Parathyroid adenoma (tissue), 2 donors: ENCODE data around the gene LPIN1.
A peak's percentile ranks its signal among the peaks of the same experiment; 100 is the strongest.

ENCODE experiments used
- H2AFZ ChIP-seq: fragments of 300-600 bp; sonication (generic); one replicate; pipeline ENCODE4 v1.7.0; 2017; ENCODE audit warnings: antibody characterized with exemption, mild to moderate bottlenecking
- H3K27ac ChIP-seq: fragments of 300-600 bp; sonication (generic); one replicate; pipeline ENCODE4 v1.7.0; 2017
- H3K27me3 ChIP-seq: fragments of 300-600 bp; sonication (generic); one replicate; pipeline ENCODE4 v1.7.0; 2017; ENCODE audit warnings: low read length; ENCODE audit not compliant: control insufficient read depth, insufficient read depth
- H3K36me3 ChIP-seq: fragments of 300-600 bp; sonication (generic); one replicate; pipeline ENCODE4 v1.7.0; 2017; ENCODE audit warnings: low read length; ENCODE audit not compliant: control insufficient read depth, insufficient read depth
- H3K4me1 ChIP-seq: fragments of 300-600 bp; sonication (generic); one replicate; pipeline ENCODE4 v1.7.0; 2017; ENCODE audit warnings: control low read depth
- H3K4me2 ChIP-seq: fragments of 300-600 bp; sonication (generic); one replicate; pipeline ENCODE4 v1.7.0; 2017; ENCODE audit warnings: low read length
- H3K4me3 ChIP-seq: fragments of 300-600 bp; sonication (generic); one replicate; pipeline ENCODE4 v1.7.0; 2017; ENCODE audit warnings: low read depth, low read length
- H3K79me2 ChIP-seq: fragments of 300-600 bp; sonication (generic); one replicate; pipeline ENCODE4 v1.7.0; 2017; ENCODE audit warnings: control low read depth
- H3K9ac ChIP-seq: fragments of 300-600 bp; sonication (generic); one replicate; pipeline ENCODE4 v1.7.0; 2017; ENCODE audit warnings: mild to moderate bottlenecking
- H3K9me3 ChIP-seq: fragments of 300-600 bp; sonication (generic); one replicate; pipeline ENCODE4 v1.7.0; 2017; ENCODE audit warnings: low read length; ENCODE audit not compliant: control insufficient read depth
- TF ChIP-seq, protein P1 (sequence below): fragments of 300-600 bp; sonication (generic); IDR thresholded peaks from one replicate; pipeline ENCODE4 v1.7.0; 2017; ENCODE audit warnings: antibody characterized with exemption, mild to moderate bottlenecking
- donor health status: primary hyperparathyroidism.

Gene LPIN1

GRCh38 chr2:11870064-11870463 is 123.6 kb downstream of the LPIN1 start:
- Histone ChIP-seq H3K9me3 (no peaks in the 10 kb centered on the region), H3K27me3 (no peaks in the 10 kb centered on the region), H3K79me2 (no peaks in the 10 kb centered on the region), H2AFZ (peak overlapping the region; percentile 27), H3K4me3 (no peak overlapping the region), H3K4me1 (peaks cover 9% of the 10 kb centered on the region), H3K9ac (no peak overlapping the region), H3K36me3 (no peaks in the 10 kb centered on the region), H3K4me2 (no peak overlapping the region), H3K27ac (no peak overlapping the region)
- TF ChIP-seq, protein P1, sequence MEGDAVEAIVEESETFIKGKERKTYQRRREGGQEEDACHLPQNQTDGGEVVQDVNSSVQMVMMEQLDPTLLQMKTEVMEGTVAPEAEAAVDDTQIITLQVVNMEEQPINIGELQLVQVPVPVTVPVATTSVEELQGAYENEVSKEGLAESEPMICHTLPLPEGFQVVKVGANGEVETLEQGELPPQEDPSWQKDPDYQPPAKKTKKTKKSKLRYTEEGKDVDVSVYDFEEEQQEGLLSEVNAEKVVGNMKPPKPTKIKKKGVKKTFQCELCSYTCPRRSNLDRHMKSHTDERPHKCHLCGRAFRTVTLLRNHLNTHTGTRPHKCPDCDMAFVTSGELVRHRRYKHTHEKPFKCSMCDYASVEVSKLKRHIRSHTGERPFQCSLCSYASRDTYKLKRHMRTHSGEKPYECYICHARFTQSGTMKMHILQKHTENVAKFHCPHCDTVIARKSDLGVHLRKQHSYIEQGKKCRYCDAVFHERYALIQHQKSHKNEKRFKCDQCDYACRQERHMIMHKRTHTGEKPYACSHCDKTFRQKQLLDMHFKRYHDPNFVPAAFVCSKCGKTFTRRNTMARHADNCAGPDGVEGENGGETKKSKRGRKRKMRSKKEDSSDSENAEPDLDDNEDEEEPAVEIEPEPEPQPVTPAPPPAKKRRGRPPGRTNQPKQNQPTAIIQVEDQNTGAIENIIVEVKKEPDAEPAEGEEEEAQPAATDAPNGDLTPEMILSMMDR = no peak

GRCh38 chr2:11870584-11870983 is 124.2 kb downstream of the LPIN1 start:
- H3K9me3 ChIP-seq = no peaks in the 10 kb centered on the region
- H3K9ac ChIP-seq = no peak overlapping the region
- no peak overlapping the region for H3K27ac ChIP-seq
- no peak overlapping the region for H3K4me3 ChIP-seq
- TF ChIP-seq, protein P1 = no peak
- no peak overlapping the region for H2AFZ ChIP-seq
- H3K79me2 ChIP-seq = no peaks in the 10 kb centered on the region
- H3K27me3 ChIP-seq = no peaks in the 10 kb centered on the region
- no peaks in the 10 kb centered on the region for H3K36me3 ChIP-seq
- H3K4me2 ChIP-seq = no peak overlapping the region
- H3K4me1 ChIP-seq = peaks cover 14% of the 10 kb centered on the region

DNA sequence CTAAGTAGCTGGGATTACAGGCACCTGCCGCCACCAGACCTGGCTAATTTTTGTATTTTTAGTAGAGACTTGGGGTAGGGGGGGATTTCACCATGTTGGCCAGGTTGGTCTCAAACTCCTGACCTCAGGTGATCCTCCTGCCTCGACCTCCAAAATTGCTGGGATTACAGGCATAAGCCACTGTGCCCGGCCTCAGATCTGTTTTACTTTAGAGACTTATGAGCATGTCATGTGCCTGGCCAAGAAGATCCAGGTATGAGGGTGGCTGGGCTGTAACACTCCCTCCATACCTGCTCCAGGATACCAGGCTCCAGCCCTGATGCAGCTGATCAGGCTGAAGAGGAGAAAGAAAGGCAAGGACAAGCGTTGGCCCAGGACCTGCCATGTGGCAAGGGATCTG is 125.0 kb downstream of the LPIN1 start:
- H3K4me1 ChIP-seq = peaks cover 22% of the 10 kb centered on the region
- no peaks in the 10 kb centered on the region for H3K27me3 ChIP-seq
- no peaks in the 10 kb centered on the region for H3K79me2 ChIP-seq
- TF ChIP-seq, protein P1 = no peak
- H3K4me3 ChIP-seq = no peak overlapping the region
- no peaks in the 10 kb centered on the region for H3K9me3 ChIP-seq
- no peak overlapping the region for H3K4me2 ChIP-seq
- no peak overlapping the region for H3K27ac ChIP-seq
- H3K36me3 ChIP-seq = no peaks in the 10 kb centered on the region
- H3K9ac ChIP-seq = no peak overlapping the region
- H2AFZ ChIP-seq = no peak overlapping the region

DNA sequence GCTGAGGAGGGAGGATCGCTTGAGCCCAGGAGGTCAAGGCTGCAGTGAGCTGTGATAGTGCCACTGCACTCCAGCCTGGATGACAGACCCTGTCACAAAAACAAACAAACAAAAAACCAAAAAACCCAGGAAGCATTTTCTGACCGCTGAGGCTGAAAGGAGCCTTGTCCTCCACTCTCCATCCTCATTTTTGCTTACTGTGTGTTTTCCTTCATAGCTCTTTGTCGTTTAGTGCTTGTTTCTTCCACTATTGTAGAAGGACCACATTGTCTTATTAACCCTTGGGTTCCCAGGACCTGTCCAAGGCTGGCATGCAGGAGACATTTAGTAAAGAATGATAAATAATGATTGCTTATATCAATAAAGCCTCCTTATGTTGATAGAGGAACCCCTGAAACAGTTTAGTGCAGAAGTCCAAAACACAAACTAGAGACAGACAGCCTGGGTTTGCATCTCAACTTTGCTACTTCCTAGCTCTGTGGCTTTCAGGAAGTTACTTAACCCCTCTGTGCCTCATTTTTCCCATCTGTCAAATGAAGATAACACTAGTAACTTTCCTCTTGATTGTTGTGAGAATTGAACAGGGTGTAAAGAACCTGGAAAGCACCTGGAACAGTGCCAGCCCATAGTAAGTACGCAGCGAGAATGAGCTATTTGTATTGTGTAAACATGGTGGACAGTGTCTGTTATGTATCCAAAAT is 126.0 kb downstream of the LPIN1 start:
- no peak overlapping the region for H3K4me3 ChIP-seq
- no peaks in the 10 kb centered on the region for H3K79me2 ChIP-seq
- no peak overlapping the region for H3K27ac ChIP-seq
- no peak overlapping the region for H3K4me2 ChIP-seq
- no peak overlapping the region for H3K9ac ChIP-seq
- H2AFZ ChIP-seq = no peak overlapping the region
- TF ChIP-seq, protein P1 = no peak
- H3K4me1 ChIP-seq = peaks cover 30% of the 10 kb centered on the region
- no peaks in the 10 kb centered on the region for H3K9me3 ChIP-seq
- H3K36me3 ChIP-seq = no peaks in the 10 kb centered on the region
- no peaks in the 10 kb centered on the region for H3K27me3 ChIP-seq

DNA sequence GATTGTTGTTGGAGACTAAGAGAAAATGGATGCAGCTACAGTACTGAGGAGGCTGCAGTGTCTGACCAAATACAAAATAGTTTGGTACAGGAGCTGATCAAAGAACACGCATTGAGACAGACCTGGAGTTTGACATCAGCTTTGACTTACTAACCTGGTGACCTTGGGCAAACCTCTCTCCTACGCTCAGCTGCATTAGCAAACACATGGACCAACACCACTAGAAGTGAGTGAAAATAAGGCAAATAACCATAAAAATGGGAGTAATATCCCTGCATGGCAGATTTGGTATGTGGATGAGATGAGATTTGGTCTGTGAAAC is 126.5 kb downstream of the LPIN1 start:
- Histone ChIP-seq H3K9ac (no peak overlapping the region), H3K4me2 (no peak overlapping the region), H3K27ac (no peak overlapping the region), H3K27me3 (no peaks in the 10 kb centered on the region), H3K36me3 (no peaks in the 10 kb centered on the region), H3K4me3 (no peak overlapping the region), H3K4me1 (peaks cover 33% of the 10 kb centered on the region), H3K79me2 (no peaks in the 10 kb centered on the region), H2AFZ (no peak overlapping the region), H3K9me3 (no peaks in the 10 kb centered on the region)
- TF ChIP-seq, protein P1 = no peak
